Stimulated activated CD4-positive, alpha-beta T cell treated with anti-CD3 and anti-CD28 coated beads, Interleukin-1b, Interleukin-23, amount 100 ng/mL, for 1 hour (primary cell): ENCODE measurements around the gene ACAP3.

ENCODE experiments used
- DNase-seq, 2 donors: peaks; one replicate each; pipeline ENCODE4 v3.0.0-alpha.2; 2020; ENCODE audit warnings: low read depth in 2 of 2

The ACAP3 gene

GRCh38 chr1:1345384-1345783 lies 37.7 kb upstream of the ACAP3 start:
- no peak for DNase-seq

- no peak for DNase-seq
These were observed 37.1 kb upstream of the ACAP3 start for GRCh38 chr1:1344655-1345361.

- DNase-seq = no peak
These were observed 36.2 kb upstream of the ACAP3 start for GRCh38 chr1:1343811-1344421.

- DNase-seq = no peak
These were observed 34.9 kb upstream of the ACAP3 start for GRCh38 chr1:1342584-1343115.

- DNase-seq = no peak
These were observed 34.4 kb upstream of the ACAP3 start for GRCh38 chr1:1342061-1342562.

GRCh38 chr1:1341549-1342021 lies 33.9 kb upstream of the ACAP3 start:
- no peak for DNase-seq

GRCh38 chr1:1340791-1341548 lies 33.2 kb upstream of the ACAP3 start:
- DNase-seq = no peak

- no peak for DNase-seq
These were observed 32.5 kb upstream of the ACAP3 start for GRCh38 chr1:1340185-1340584.

GRCh38 chr1:1338278-1338677 lies 30.5 kb upstream of the ACAP3 start:
- DNase-seq = no peak

- DNase-seq = peak in 1 of 2 donors; percentile 28
These were observed 30.0 kb upstream of the ACAP3 start for GRCh38 chr1:1337793-1338147.

GRCh38 chr1:1336931-1337792 lies 29.4 kb upstream of the ACAP3 start:
- no peak for DNase-seq

GRCh38 chr1:1336446-1336845 lies 28.7 kb upstream of the ACAP3 start:
- DNase-seq = no peak

GRCh38 chr1:1335792-1336248 lies 28.1 kb upstream of the ACAP3 start:
- no peak for DNase-seq

- no peak for DNase-seq
These were observed 27.6 kb upstream of the ACAP3 start for GRCh38 chr1:1335283-1335682.

GRCh38 chr1:1334835-1335234 lies 27.1 kb upstream of the ACAP3 start:
- no peak for DNase-seq

GRCh38 chr1:1333551-1334241 lies 26.0 kb upstream of the ACAP3 start:
- no peak for DNase-seq

- no peak for DNase-seq
These were observed 25.2 kb upstream of the ACAP3 start for GRCh38 chr1:1332774-1333480.

GRCh38 chr1:1332031-1332755 lies 24.5 kb upstream of the ACAP3 start:
- no peak for DNase-seq
